ENCODE results near the gene ZEB2.

- no peak for TF ChIP-seq SMC3 (IDR thresholded peaks at IDR 0.05)
- no peak for TF ChIP-seq HMGXB4 (CRISPR knock-in tag; IDR thresholded peaks at IDR 0.05; ENCODE audit: borderline replicate concordance)
- TF ChIP-seq JUN (IDR thresholded peaks at IDR 0.05) = no peak
- no peak for TF ChIP-seq CTCF (IDR thresholded peaks at IDR 0.05)
- TF ChIP-seq POLR2A (IDR thresholded peaks at IDR 0.05; ENCODE audit: low read length) = no peak
- no peak for TF ChIP-seq ELK1 (IDR thresholded peaks at IDR 0.05; ENCODE audit: low read depth, low read length)
- TF ChIP-seq PHF8 (IDR thresholded peaks at IDR 0.05; ENCODE audit: borderline replicate concordance, low read depth) = no peak
- no peak for TF ChIP-seq CEBPB (IDR thresholded peaks at IDR 0.05)
These were observed 162.1 kb downstream of the ZEB2 start for GRCh38 chr2:144357623-144358373.
